HG03354 (cell line): ENCODE measurements around the gene NDEL1.
"Not testable (repeated sequence)": the region's sequence is repeated elsewhere in the genome, so short reads cannot be mapped to it uniquely, and the experiment has no call there.

ENCODE experiments used
- ATAC-seq: cut with Tn5 transposase; IDR thresholded peaks from one replicate; pipeline ENCODE4 v1.9.1; 2021; ENCODE audit warnings: mild to moderate bottlenecking; ENCODE audit not compliant: unreplicated experiment, poor library complexity, severe bottlenecking

NDEL1 gene

GRCh38 chr17:8435245-8436168 is at the start of gene NDEL1:
NDEL1 (plus strand) TSS chr17:8435884; CDS start chr17:8444272, 8,388 bp downstream.
- ATAC-seq, result peak; percentile 95

- ATAC-seq, result no peak
Measured at GRCh38 chr17:8386841-8387240, 48.8 kb upstream of the NDEL1 start.

- ATAC-seq, result no peak
Measured at GRCh38 chr17:8387914-8388651, 47.6 kb upstream of the NDEL1 start.

GRCh38 chr17:8391711-8392110 is 44.0 kb upstream of the NDEL1 start:
- ATAC-seq, result no peak

GRCh38 chr17:8392274-8392673 is 43.4 kb upstream of the NDEL1 start:
- ATAC-seq, result no peak

- no peak for ATAC-seq
Measured at GRCh38 chr17:8392674-8393469, 42.8 kb upstream of the NDEL1 start.

- ATAC-seq, result no peak
Measured at GRCh38 chr17:8393470-8394231, 42.0 kb upstream of the NDEL1 start.

- not testable (repeated sequence) for ATAC-seq
Measured at GRCh38 chr17:8394497-8394896, 41.2 kb upstream of the NDEL1 start.

GRCh38 chr17:8397636-8398035 is 38.0 kb upstream of the NDEL1 start, which contains the start of gene RNF222:
RNF222 (minus strand) TSS chr17:8397827; CDS start chr17:8393461, 4,366 bp downstream.
- no peak for ATAC-seq

- no peak for ATAC-seq
Measured at GRCh38 chr17:8398980-8399379, 36.7 kb upstream of the NDEL1 start.

GRCh38 chr17:8401107-8401506 is 34.6 kb upstream of the NDEL1 start:
- ATAC-seq, result no peak

GRCh38 chr17:8402921-8403536 is 32.7 kb upstream of the NDEL1 start:
- ATAC-seq, result no peak

- ATAC-seq, result no peak
Measured at GRCh38 chr17:8405499-8406016, 30.1 kb upstream of the NDEL1 start.

GRCh38 chr17:8406174-8406573 is 29.5 kb upstream of the NDEL1 start:
- no peak for ATAC-seq

- no peak for ATAC-seq
Measured at GRCh38 chr17:8408371-8408770, 27.3 kb upstream of the NDEL1 start.

GRCh38 chr17:8409966-8410882 is 25.5 kb upstream of the NDEL1 start:
- peak; percentile 50 for ATAC-seq

GRCh38 chr17:8410883-8411238 is 24.8 kb upstream of the NDEL1 start:
- no peak for ATAC-seq

GRCh38 chr17:8412089-8412488 is 23.6 kb upstream of the NDEL1 start:
- ATAC-seq, result no peak
